ENCODE data around the gene TMEM158. TPM values are rescaled to one million over a fixed set of nuclear protein-coding genes. Genes with fewer than 3 reads are reported as not detected.

TMEM158 gene
- total and polyA plus RNA-seq, 3 donors from 2014 or later: 5.9 to 11.2 (median 7.8) TPM

GRCh38 chr3:45236964-45237363, 10.9 kb upstream of the TMEM158 start:
- H3K4me3 ChIP-seq: no peak overlapping the region
- H3K4me1 ChIP-seq: no peaks in the 10 kb centered on the region
- no peak for TF ChIP-seq POLR2A (IDR thresholded peaks at IDR 0.05)
- no peak for TF ChIP-seq CTCF (IDR thresholded peaks at IDR 0.05)

GRCh38 chr3:45235409-45235808, 9.3 kb upstream of the TMEM158 start:
- WGBS, 2 donors: 85 to 97% methylated on average over 2 of the region's 2 CpGs
- intact Hi-C loops (cut with DNase I; ENCODE audit: low total_unique reads): no loop called here
- TF ChIP-seq CTCF (IDR thresholded peaks at IDR 0.05): no peak
- no peak for TF ChIP-seq POLR2A (IDR thresholded peaks at IDR 0.05)
- DNase-seq: no peak
- no peaks in the 10 kb centered on the region for H3K36me3 ChIP-seq (ENCODE audit: low read depth, missing control alignments)
- H3K27me3 ChIP-seq: no peaks in the 10 kb centered on the region
- no peak overlapping the region for H3K27ac ChIP-seq
- no peaks in the 10 kb centered on the region for H3K9me3 ChIP-seq
- H3K4me3 ChIP-seq: no peak overlapping the region
- no peaks in the 10 kb centered on the region for H3K4me1 ChIP-seq

More at GRCh38 chr3:45236964-45237363, 10.9 kb upstream of the TMEM158 start:
- no peaks in the 10 kb centered on the region for H3K27me3 ChIP-seq
- H3K36me3 ChIP-seq (ENCODE audit: low read depth, missing control alignments): no peaks in the 10 kb centered on the region
- intact Hi-C loops (cut with DNase I; ENCODE audit: low total_unique reads): no loop called here
- no peak overlapping the region for H3K27ac ChIP-seq
- H3K9me3 ChIP-seq: no peaks in the 10 kb centered on the region
- DNase-seq: peak; percentile 68
- 79 to 90% methylated on average over 2 of the region's 2 CpGs for WGBS, 2 donors

GRCh38 chr3:45234250-45234649, 8.2 kb upstream of the TMEM158 start:
- WGBS, 2 donors: 93 to 97% methylated on average over 1 of the region's 1 CpG
- no peaks in the 10 kb centered on the region for H3K27me3 ChIP-seq
- DNase-seq: no peak
- H3K4me1 ChIP-seq: no peaks in the 10 kb centered on the region
- H3K9me3 ChIP-seq: no peaks in the 10 kb centered on the region
- TF ChIP-seq CTCF (IDR thresholded peaks at IDR 0.05) (no peak), POLR2A (IDR thresholded peaks at IDR 0.05) (no peak)
- H3K36me3 ChIP-seq (ENCODE audit: low read depth, missing control alignments): no peaks in the 10 kb centered on the region
- no peak overlapping the region for H3K27ac ChIP-seq
- intact Hi-C loops (cut with DNase I; ENCODE audit: low total_unique reads): no loop called here
- H3K4me3 ChIP-seq: no peak overlapping the region

GRCh38 chr3:45232521-45232920, 6.4 kb upstream of the TMEM158 start:
- Histone ChIP-seq H3K36me3 (ENCODE audit: low read depth, missing control alignments) (no peaks in the 10 kb centered on the region), H3K9me3 (no peaks in the 10 kb centered on the region), H3K27ac (no peak overlapping the region), H3K27me3 (no peaks in the 10 kb centered on the region), H3K4me1 (no peaks in the 10 kb centered on the region), H3K4me3 (no peak overlapping the region)
- TF ChIP-seq CTCF (IDR thresholded peaks at IDR 0.05) (no peak), POLR2A (IDR thresholded peaks at IDR 0.05) (no peak)
- no peak for DNase-seq
- intact Hi-C loops (cut with DNase I; ENCODE audit: low total_unique reads): no loop called here

GRCh38 chr3:45227946-45228345, 1.9 kb upstream of the TMEM158 start:
- intact Hi-C loops (cut with DNase I; ENCODE audit: low total_unique reads): loop anchor here (10.0 kb wide), 1 partner anchor 267 kb away; no protein-coding TSS in a partner anchor
- no peak overlapping the region for H3K27ac ChIP-seq
- no peak for TF ChIP-seq CTCF (IDR thresholded peaks at IDR 0.05)
- TF ChIP-seq POLR2A (IDR thresholded peaks at IDR 0.05): no peak
- H3K4me1 ChIP-seq: peaks cover 3% of the 10 kb centered on the region
- 81 to 85% methylated on average over 6 of the region's 6 CpGs for WGBS, 2 donors
- H3K4me3 ChIP-seq: no peak overlapping the region
- no peaks in the 10 kb centered on the region for H3K9me3 ChIP-seq
- no peaks in the 10 kb centered on the region for H3K36me3 ChIP-seq (ENCODE audit: low read depth, missing control alignments)
- no peaks in the 10 kb centered on the region for H3K27me3 ChIP-seq
- no peak for DNase-seq

Data from testis (tissue), 3 donors.